ENCODE results near the gene TEC.

TEC gene

GRCh38 chr4:48121180-48121579 is 148.5 kb downstream of the TEC start:
- no peak for DNase-seq (ENCODE audit: low read depth)

GRCh38 chr4:48120132-48120531 is 149.5 kb downstream of the TEC start:
- no peak for DNase-seq (ENCODE audit: low read depth)

GRCh38 chr4:48119646-48120045 is 150.0 kb downstream of the TEC start:
- DNase-seq (ENCODE audit: low read depth), result no peak

- no peak for DNase-seq (ENCODE audit: low read depth)
Measured at GRCh38 chr4:48118081-48118480, 151.6 kb downstream of the TEC start.

- no peak for DNase-seq (ENCODE audit: low read depth)
Measured at GRCh38 chr4:48116582-48116981, 153.1 kb downstream of the TEC start.

DNA sequence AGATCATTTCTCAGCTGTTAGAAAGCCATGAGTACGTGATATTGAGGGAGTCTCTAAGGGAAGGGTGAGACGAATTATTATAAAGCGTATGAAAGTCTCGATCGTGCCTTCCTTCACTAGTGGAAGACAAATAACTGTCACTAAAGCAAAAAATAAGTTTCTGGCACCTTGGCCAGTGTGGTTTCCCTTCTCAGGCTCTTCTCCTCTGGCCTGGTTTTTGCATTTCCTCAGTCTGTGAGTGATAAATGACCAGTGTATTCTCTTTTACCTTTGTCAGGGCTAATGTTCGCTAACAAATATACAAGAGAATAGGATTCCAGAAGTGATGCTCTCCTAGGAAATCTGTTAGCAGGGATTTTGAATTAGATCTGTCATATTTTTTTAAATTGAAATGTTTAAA is 155.2 kb downstream of the TEC start:
- DNase-seq (ENCODE audit: low read depth), result no peak

- no peak for DNase-seq (ENCODE audit: low read depth)
Measured at GRCh38 chr4:48112017-48112667, 157.5 kb downstream of the TEC start.

DNA sequence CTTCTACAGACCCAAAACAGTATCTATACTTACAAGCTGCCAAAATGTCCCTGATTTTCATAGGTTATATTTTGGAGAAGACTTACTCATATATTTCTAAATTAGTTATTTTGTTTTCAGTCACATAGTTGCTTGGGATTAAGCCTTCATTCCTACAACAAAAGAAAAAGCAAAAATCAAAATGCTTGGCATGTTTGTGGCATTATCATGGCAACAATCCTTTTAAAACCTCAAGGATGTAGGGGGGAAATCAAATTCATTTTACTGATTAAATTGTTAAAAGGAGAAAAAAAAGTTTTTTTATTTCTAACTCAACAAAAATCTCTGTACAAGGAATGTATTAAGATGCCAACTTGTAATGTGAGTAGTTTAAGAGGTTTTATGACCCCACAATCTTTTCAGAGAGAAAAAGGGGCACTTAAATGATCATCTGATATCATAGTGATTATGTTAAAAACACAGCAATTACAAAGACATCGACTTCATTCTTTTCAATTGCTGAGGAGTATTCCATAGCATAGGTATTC is 159.1 kb downstream of the TEC start:
- no peak for DNase-seq (ENCODE audit: low read depth)

DNA sequence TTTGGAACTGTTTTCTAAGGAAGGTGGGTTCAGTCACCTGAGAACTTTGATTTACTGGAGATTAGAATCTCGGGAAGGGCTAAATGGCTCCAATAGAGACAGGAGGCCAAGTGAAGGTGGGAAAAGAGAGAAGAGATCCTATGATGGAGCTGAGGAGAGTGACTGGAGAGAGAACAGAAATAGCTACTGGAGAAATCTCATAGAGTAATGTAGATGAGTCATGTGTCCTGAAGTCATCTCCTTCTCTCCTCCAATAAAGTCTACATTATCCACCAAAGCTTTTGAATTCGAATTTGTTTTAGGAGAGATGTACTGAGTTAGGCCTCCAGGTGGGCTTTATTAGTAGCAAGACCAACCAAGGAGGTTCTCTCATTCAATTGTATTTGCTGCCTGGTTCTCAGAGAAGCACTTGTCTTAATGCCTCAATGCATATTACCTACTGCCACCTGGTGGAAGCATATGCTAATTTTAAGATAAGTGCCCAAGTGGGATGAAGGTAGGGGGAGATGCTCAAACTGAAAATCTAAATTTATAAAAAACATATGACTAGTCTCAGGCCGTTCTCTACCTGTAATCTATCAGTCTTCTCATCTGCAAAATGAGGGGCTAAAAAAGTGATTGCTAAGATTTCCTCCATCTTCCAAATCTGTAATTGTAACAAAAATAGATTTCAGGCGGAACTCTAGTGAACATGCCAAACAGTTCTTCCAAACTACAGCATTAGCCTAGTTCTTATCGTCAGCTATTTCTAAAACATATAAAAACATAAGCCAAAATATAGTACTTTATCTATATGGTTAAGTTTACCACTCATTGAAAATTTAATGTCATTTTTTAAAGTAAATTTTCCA is 160.0 kb downstream of the TEC start:
- DNase-seq (ENCODE audit: low read depth), result no peak

DNA sequence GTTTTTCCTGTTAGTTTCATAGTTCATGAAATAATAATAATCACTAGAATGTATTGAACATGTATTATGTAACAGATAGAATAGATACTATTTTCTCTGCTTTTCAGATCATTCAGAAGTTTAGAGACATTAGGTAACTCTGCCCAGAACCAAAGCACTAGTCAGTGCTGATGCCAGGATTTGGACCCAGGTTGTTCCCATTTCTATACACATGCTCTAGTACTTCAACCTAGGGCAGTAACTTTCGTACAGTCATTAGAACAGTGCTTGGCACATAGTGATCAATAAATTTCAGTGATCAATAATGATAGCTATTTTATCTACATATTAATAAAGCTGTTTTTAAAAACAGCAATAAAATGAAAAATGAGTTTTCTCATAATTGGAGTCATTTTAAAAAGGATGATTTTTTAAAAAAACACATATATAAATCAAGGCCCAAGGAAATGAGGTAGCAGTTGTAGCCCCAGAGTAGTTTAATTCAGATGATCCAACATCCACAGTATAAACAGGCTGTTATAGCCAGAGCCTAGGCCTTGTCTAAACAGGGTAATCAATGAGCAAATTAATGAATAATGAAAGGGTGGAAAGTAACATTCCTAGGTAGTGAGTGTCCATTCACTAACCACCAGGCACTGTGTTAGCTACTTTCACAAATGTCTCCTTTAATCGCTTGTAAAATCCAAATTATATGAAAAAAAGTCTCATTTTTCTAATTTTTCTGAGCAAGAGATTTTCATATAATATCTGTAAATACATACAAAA is 161.1 kb downstream of the TEC start:
- DNase-seq (ENCODE audit: low read depth), result no peak

GRCh38 chr4:48105230-48105629 is 164.4 kb downstream of the TEC start:
- DNase-seq (ENCODE audit: low read depth), result no peak

GRCh38 chr4:48103483-48104139 is 166.0 kb downstream of the TEC start:
- DNase-seq (ENCODE audit: low read depth), result no peak

DNA sequence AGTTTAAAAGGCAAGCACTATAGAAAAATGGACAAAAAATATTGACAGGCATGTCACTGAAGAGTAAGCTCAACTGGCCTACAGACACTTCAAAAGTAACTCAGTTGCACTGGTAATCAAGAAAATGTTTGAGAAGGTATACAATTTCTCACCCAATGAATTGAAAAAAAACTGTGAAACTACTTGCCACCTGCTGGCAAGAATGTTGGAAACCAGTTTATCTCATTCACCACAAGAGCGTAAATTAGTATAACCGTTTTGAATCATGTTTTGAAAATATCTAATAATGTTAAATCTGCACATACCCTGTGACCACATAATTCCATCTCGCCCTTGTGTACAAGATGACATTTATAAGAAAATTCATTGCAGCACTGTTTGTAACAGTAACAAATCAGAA is 167.3 kb downstream of the TEC start:
- no peak for DNase-seq (ENCODE audit: low read depth)

DNA sequence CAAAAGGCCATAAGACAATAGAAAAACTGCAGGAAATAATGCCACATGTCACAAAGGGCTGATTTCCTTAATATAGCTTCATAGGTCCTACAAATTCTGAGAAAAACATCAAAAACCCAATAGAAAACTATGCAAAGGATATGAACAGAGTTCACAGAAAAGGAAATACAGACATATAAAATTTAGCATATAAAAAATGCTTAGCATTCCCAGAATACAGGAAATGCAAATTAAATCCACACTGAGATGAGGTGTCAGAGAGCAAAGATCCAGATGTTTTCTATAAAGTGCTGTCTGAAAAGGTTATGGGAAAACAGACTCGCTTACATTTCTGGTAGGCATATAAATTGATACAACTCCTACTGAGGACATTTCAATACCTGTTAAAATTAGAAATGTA is 169.4 kb downstream of the TEC start:
- no peak for DNase-seq (ENCODE audit: low read depth)

DNA sequence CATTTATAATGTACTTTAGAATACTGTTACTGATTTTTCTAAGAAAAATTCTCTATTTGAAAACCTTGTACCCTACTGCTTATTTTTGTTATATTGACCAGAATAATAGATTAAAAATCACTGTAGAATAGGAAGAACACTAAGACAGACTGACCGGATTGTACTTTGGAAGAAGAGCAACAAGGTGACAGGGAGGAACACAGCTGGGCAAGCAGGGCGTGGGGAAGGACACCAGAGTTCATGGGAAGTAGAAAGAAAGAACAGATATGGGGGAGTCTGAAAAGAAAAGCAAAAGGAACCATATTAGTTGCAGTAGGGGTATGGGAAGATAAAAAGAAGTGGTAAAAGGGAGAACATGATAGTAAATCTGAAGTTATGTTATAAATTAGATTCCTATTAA is 174.2 kb downstream of the TEC start:
- no peak for DNase-seq (ENCODE audit: low read depth)

GRCh38 chr4:48093991-48094416 is 175.6 kb downstream of the TEC start:
- no peak for DNase-seq (ENCODE audit: low read depth)

DNA sequence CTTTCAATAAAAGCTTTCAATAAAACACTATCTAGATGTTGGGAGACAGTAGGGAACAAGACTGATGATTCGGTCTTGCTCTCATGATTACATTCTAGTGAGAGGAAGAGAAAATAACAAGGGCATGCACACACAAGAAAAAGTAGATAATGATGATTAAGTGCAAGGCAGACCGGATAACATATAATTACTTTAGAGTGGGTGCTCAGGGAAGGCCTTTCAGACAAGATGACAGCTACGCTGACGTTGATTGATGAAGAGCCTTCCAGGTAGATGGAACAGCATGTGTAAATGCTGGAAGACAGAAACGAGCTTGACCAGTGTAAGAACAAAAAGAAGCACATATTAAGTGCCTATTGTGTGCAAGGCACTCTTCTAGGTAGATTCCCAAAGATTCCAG is 179.0 kb downstream of the TEC start:
- DNase-seq (ENCODE audit: low read depth), result no peak

GRCh38 chr4:48085821-48086589 is 183.6 kb downstream of the TEC start:
- no peak for DNase-seq (ENCODE audit: low read depth)
